RPMI7951 (cell line): ENCODE data around the gene UFM1. TPM values are rescaled to one million over a fixed set of nuclear protein-coding genes. Genes with fewer than 3 reads are reported as not detected.
"Not testable (repeated sequence)": the region's sequence is repeated elsewhere in the genome, so short reads cannot be mapped to it uniquely, and the experiment has no call there.

Experiments used
- DNase-seq: peaks from one replicate; pipeline ENCODE4 v3.0.0-alpha.2; 2012; ENCODE audit warnings: low read depth
- total RNA-seq: library from RNA; depleted of rRNA; stranded (reverse); fragments of >200 nt; shearing (Covaris generic); gene quantifications from 2 replicates; pipeline ENCODE4 v1.2.3, GENCODE V29; 2014; rRNA removed

The UFM1 gene
- 60.4 and 73.8 TPM in 2 replicates for total RNA-seq

GRCh38 chr13:38349390-38350113, at the start of gene UFM1:
Gene UFM1, plus strand, starts transcription at chr13:38349851. Its CDS starts 69 bp downstream, at chr13:38349920.
- DNase-seq: peak; percentile 90

- DNase-seq: no peak
Observed at GRCh38 chr13:38301236-38301635, 48.4 kb upstream of the UFM1 start.

GRCh38 chr13:38303816-38304320, 45.8 kb upstream of the UFM1 start:
- DNase-seq: no peak

GRCh38 chr13:38308736-38309135, 40.9 kb upstream of the UFM1 start:
- no peak for DNase-seq

- DNase-seq: no peak
Observed at GRCh38 chr13:38309397-38309796, 40.3 kb upstream of the UFM1 start.

- DNase-seq: not testable (repeated sequence)
Observed at GRCh38 chr13:38311175-38311574, 38.5 kb upstream of the UFM1 start.

GRCh38 chr13:38316129-38316528, 33.5 kb upstream of the UFM1 start:
- no peak for DNase-seq

- DNase-seq: no peak
Observed at GRCh38 chr13:38321654-38322053, 28.0 kb upstream of the UFM1 start.

- DNase-seq: no peak
Observed at GRCh38 chr13:38325426-38325825, 24.2 kb upstream of the UFM1 start.

- DNase-seq: no peak
Observed at GRCh38 chr13:38328699-38329098, 21.0 kb upstream of the UFM1 start.

- DNase-seq: no peak
Observed at GRCh38 chr13:38334845-38335244, 14.8 kb upstream of the UFM1 start.

GRCh38 chr13:38338089-38338488, 11.6 kb upstream of the UFM1 start:
- no peak for DNase-seq

- DNase-seq: no peak
Observed at GRCh38 chr13:38340624-38341023, 9.0 kb upstream of the UFM1 start.

- no peak for DNase-seq
Observed at GRCh38 chr13:38341149-38341692, 8.4 kb upstream of the UFM1 start.

GRCh38 chr13:38346764-38347163, 2.9 kb upstream of the UFM1 start:
- no peak for DNase-seq

- peak; percentile 20 for DNase-seq
Observed at GRCh38 chr13:38348861-38349389, 726 bp upstream of the UFM1 start.

- peak; percentile 36 for DNase-seq
Observed at GRCh38 chr13:38350114-38350617, 515 bp downstream of the UFM1 start.

- DNase-seq: no peak
Observed at GRCh38 chr13:38355595-38356119, 6.0 kb downstream of the UFM1 start.

- DNase-seq: no peak
Observed at GRCh38 chr13:38358684-38359083, 9.0 kb downstream of the UFM1 start.

- DNase-seq: no peak
Observed at GRCh38 chr13:38361542-38362262, 12.1 kb downstream of the UFM1 start.

GRCh38 chr13:38363219-38363618, 13.6 kb downstream of the UFM1 start:
- DNase-seq: no peak

- not testable (repeated sequence) for DNase-seq
Observed at GRCh38 chr13:38363746-38364145, 14.1 kb downstream of the UFM1 start.
